BJ (cell line): ENCODE results near the gene MRPL21. TPM values are rescaled to one million over a fixed set of nuclear protein-coding genes. Genes with fewer than 3 reads are reported as not detected.

Source experiments
- CTCF ChIA-PET: fragments of 350-600 bp; formaldehyde crosslinking; extraction: SDS; loops from one replicate; lab custom pipeline; 2021; ENCODE audit warnings: antibody characterized with exemption, inconsistent platforms; lab: Yijun Ruan, JAX
- POLR2A ChIA-PET: fragments of 300-600 bp; sonication (Branson Sonifier 250); formaldehyde crosslinking; extraction: SDS; loops from one replicate; lab custom pipeline; 2021; ENCODE audit warnings: antibody characterized with exemption; lab: Charles Lee
- DNase-seq: peaks from one replicate; pipeline ENCODE4 v3.0.0-alpha.2; 2011; ENCODE audit warnings: low read depth
- H3K27me3 ChIP-seq: 2 replicates; pipeline ENCODE4 v1.6.0; 2011; ENCODE audit warnings: low read length; ENCODE audit not compliant: control insufficient read depth, insufficient read depth
- H3K36me3 ChIP-seq: 2 replicates; pipeline ENCODE4 v1.5.1; 2011; ENCODE audit warnings: low read length; ENCODE audit not compliant: control insufficient read depth, insufficient read depth
- H3K4me3 ChIP-seq: 2 replicates; pipeline ENCODE4 v1.5.1; 2011; ENCODE audit warnings: low read depth, mild to moderate bottlenecking, control low read depth, low read length
- CTCF ChIP-seq: IDR thresholded peaks from 2 replicates; pipeline ENCODE4 v1.5.1; 2011; ENCODE audit warnings: low read depth, mild to moderate bottlenecking, control low read depth, inconsistent platforms, low read length, moderate library complexity; ENCODE audit not compliant: insufficient read depth
- polyA plus RNA-seq: library from polyadenylated mRNA; depleted of rRNA; stranded (reverse); fragments of >200 nt; gene quantifications from 2 replicates; pipeline ENCODE4 v1.2.3, GENCODE V29; 2011

The MRPL21 gene
- polyA plus RNA-seq, 1 experiment: 57.2 TPM

DNA sequence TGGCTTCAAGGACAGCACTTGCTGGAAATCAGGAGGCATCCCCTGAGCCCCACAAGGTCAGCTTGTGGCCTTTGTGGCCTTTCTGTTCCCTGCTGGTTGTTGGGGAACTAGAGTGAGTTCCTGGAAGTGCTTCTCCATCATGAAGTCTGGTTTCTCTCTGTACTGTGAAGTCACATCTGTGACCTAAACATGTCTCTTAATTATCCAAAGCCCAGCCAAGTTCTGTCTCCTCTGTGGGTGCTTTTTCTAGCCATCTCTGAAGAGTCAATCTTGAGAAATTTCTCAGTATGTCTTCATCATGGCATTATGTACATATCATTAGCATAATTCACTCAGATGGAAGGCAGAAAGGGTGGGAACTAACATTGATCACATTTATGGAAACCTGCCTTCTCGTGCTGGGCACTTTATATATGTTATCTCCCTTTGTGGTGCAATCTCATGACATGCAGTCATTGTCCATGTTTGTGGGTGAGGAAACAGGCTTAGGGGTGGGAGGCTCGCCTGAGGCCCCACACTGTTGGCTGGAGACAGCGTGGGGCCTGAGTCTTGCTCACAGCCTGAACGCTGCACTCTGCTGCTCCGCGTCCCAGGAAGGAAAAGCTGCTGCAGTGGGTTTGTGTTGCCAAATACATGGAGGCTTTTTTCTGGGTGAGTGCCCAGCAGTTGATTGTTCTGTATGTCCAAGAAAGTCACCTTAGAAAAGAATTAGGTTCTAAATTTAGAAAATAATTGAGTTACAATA is 24.7 kb upstream of the MRPL21 start:
- POLR2A ChIA-PET: no interaction called here
- no peak overlapping the region for H3K4me3 ChIP-seq
- H3K27me3 ChIP-seq: no peaks in the 10 kb centered on the region
- no peak for TF ChIP-seq CTCF
- no peak for DNase-seq
- CTCF ChIA-PET: no interaction called here
- peaks cover 23% of the 10 kb centered on the region for H3K36me3 ChIP-seq

DNA sequence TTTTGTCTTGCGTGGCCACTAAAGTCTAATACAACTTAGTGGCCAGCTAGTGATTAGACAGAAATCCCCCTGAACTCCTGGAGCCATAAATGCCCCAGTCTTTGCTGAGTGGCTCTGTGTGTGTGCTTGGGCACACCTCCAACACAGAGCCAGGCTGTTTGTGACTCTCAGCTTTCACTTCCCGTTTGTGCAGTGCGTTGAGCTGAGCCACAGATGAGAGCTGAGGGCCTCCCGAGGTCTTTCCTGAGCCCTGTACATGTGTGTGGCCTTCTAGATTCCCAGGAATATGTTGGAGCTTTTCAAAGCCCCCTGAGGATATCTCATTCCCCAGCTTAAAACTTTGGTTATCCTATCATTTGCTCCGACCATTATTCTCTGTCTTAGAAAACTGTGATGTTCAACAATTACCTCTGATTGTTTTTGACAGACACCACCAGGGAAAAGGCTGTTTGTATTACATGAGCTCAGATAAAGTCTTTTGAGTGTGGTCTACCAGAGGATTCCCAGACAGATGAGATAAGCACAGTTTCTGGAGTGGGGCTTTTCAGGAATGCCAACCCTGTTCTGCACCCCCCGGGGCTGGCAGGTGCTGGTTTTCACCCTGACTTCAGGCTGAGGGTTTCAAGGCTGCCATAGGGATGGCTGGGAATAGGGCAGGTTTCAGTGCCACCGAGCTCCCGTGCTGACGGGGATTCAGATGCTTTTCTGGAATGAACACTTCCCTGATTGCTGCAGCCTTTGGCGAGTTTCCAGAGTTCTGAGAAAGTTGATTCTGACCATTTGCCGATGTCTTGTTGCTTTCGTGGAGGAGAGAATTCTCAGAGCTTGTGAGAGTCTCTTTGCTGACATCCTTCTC is 23.9 kb upstream of the MRPL21 start:
- Histone ChIP-seq H3K36me3 (peaks cover 22% of the 10 kb centered on the region), H3K4me3 (no peak overlapping the region), H3K27me3 (no peaks in the 10 kb centered on the region)
- ChIA-PET POLR2A (no interaction called here), CTCF (no interaction called here)
- TF ChIP-seq CTCF: no peak
- no peak for DNase-seq

GRCh38 chr11:68925611-68926010 is 22.0 kb upstream of the MRPL21 start:
- POLR2A ChIA-PET: no interaction called here
- CTCF ChIA-PET: no interaction called here
- H3K27me3 ChIP-seq: no peaks in the 10 kb centered on the region
- H3K4me3 ChIP-seq: no peak overlapping the region
- DNase-seq: no peak
- H3K36me3 ChIP-seq: peaks cover 17% of the 10 kb centered on the region
- no peak for TF ChIP-seq CTCF

DNA sequence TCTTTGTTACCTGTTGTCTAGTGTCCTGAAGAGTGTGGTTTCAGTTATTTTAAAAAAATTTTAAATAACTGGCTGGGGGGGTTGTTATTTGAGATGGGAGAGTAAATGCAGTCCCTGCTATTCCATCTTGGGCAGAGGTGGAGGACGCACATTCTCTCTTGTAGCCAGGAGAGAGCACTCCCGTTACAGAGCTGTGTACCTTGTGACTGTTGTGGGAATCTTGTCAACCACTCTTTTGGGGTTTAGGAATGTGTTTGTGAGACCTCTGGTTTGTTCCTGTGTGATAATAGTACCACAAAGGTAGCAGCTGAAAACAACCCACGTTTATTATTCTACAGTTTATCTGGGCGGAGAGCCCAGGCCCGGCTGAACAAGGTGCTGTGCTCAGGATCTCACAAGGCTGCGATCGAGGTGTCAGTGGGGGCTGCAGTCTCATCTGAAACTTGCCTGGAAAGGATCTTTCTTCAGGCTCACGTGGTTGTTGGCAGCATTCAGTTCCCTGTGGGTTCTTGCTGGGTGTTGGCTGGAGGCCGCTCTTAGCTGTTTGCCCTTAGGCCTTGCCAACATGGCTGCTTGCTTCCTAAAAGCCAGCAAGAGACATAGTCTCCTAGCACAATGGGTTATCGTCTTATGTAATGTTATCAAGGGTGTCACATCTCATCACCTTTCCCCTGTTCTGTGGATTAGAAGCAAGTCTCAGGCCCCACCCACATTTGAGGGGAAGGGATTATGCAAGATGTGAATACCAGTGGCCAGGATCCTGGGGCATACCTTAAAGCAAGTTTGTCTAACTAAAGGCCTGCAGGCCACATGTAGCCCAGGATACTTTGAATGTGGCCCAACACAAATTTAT is 20.7 kb upstream of the MRPL21 start:
- Histone ChIP-seq H3K27me3 (no peaks in the 10 kb centered on the region), H3K4me3 (no peak overlapping the region), H3K36me3 (peaks cover 12% of the 10 kb centered on the region)
- TF ChIP-seq CTCF: no peak
- CTCF ChIA-PET: interaction anchor here (0.7 kb wide), 1 partner anchor 177 kb away, joined by 4 read pairs; no protein-coding TSS in a partner anchor
- POLR2A ChIA-PET: no interaction called here
- no peak for DNase-seq
